MM.1S (cell line): ENCODE results near the gene ALG10B.

Experiments
- CTCF ChIP-seq: fragments of 300-600 bp; sonication (generic); IDR thresholded peaks from 2 replicates; pipeline ENCODE4 v1.5.1; 2016; ENCODE audit warnings: antibody characterized with exemption, low read length, mixed read lengths
- EZH2 ChIP-seq: fragments of 300-600 bp; sonication (generic); optimal IDR thresholded peaks from 2 replicates; pipeline ENCODE3; 2017; ENCODE audit warnings: low read depth, mild to moderate bottlenecking, antibody characterized with exemption, low read length, mixed read lengths

- TF ChIP-seq CTCF = no peak
- no peak for TF ChIP-seq EZH2
Measured at GRCh38 chr12:38327356-38327755, 10.8 kb downstream of the ALG10B start.
